WTC11 (cell line): ENCODE data around the gene ZBTB25. TPM values are rescaled to one million over a fixed set of nuclear protein-coding genes. Genes with fewer than 3 reads are reported as not detected.

Experiments used
- ATAC-seq: fragments of 200-7000 bp; cut with Tn5 transposase; 2 replicates; pipeline ENCODE4 v1.10.0; 2021; ENCODE audit warnings: mild to moderate bottlenecking, moderate library complexity
- CTCF ChIA-PET: fragments of 300-600 bp; sonication (Branson Sonifier 250); formaldehyde crosslinking; loops from one replicate; lab custom pipeline; 2021; ENCODE audit warnings: antibody characterized with exemption; lab: Charles Lee
- POLR2A ChIA-PET: fragments of 350-600 bp; sonication (Branson Sonifier 250); formaldehyde crosslinking; loops from one replicate; lab custom pipeline; 2021; ENCODE audit warnings: antibody characterized with exemption; lab: Charles Lee
- DNase-seq: peaks from one replicate; pipeline ENCODE4 v3.0.0; 2021; ENCODE audit warnings: low spot score
- H3K27ac Mint-ChIP-seq: 2 replicates; pipeline ENCODE4 v1.8.0; 2021; ENCODE audit warnings: mixed read lengths
- H3K27me3 Mint-ChIP-seq: 2 replicates; pipeline ENCODE4 v1.8.0; 2021; ENCODE audit warnings: low read depth, mild to moderate bottlenecking, moderate library complexity, mixed read lengths
- H3K36me3 Mint-ChIP-seq: 2 replicates; pipeline ENCODE4 v1.8.0; 2021; ENCODE audit warnings: mixed read lengths
- H3K4me1 Mint-ChIP-seq: 2 replicates; pipeline ENCODE4 v1.8.0; 2022; ENCODE audit warnings: mixed read lengths
- H3K4me3 Mint-ChIP-seq: 2 replicates; pipeline ENCODE4 v1.8.0; 2021; ENCODE audit warnings: mild to moderate bottlenecking, moderate library complexity, mixed read lengths
- H3K9me3 Mint-ChIP-seq: 2 replicates; pipeline ENCODE4 v1.8.0; 2021; ENCODE audit warnings: mixed read lengths
- ATF6 ChIP-seq: sonication (generic); formaldehyde crosslinking; IDR thresholded peaks from 2 replicates; pipeline ENCODE4 v1.8.1; 2023; ENCODE audit warnings: mild to moderate bottlenecking, missing genetic modification reagents
- CBFB ChIP-seq: sonication (generic); formaldehyde crosslinking; IDR thresholded peaks from 2 replicates; pipeline ENCODE4 v1.8.1; 2022; ENCODE audit warnings: mild to moderate bottlenecking, low read depth, missing genetic modification reagents
- FOXK1 ChIP-seq: sonication (generic); formaldehyde crosslinking; IDR thresholded peaks from 2 replicates; pipeline ENCODE4 v1.8.0; 2022; ENCODE audit warnings: mild to moderate bottlenecking, moderate library complexity, missing genetic modification reagents
- HMGXB4 ChIP-seq: sonication (generic); formaldehyde crosslinking; IDR thresholded peaks from 2 replicates; pipeline ENCODE4 v1.8.1; 2023; ENCODE audit warnings: mild to moderate bottlenecking, moderate library complexity, missing genetic modification reagents
- IRF1 ChIP-seq: sonication (generic); formaldehyde crosslinking; IDR thresholded peaks from 2 replicates; pipeline ENCODE4 v1.8.0; 2023; ENCODE audit warnings: missing genetic modification reagents
- IRF2 ChIP-seq: sonication (generic); formaldehyde crosslinking; IDR thresholded peaks from 2 replicates; pipeline ENCODE4 v1.8.0; 2022; ENCODE audit warnings: low read depth, missing genetic modification reagents, borderline replicate concordance
- RORB ChIP-seq: fragments of 250-450 bp; sonication (Bioruptor Pico); IDR thresholded peaks from 2 replicates; pipeline ENCODE4 v1.9.0; 2021; ENCODE audit warnings: mild to moderate bottlenecking
- ZNF121 ChIP-seq: sonication (generic); formaldehyde crosslinking; IDR thresholded peaks from 2 replicates; pipeline ENCODE4 v1.8.0; 2023; ENCODE audit warnings: missing genetic modification reagents
- ZNF263 ChIP-seq: sonication (generic); formaldehyde crosslinking; IDR thresholded peaks from 2 replicates; pipeline ENCODE4 v1.8.1; 2022; ENCODE audit warnings: low read depth, mild to moderate bottlenecking, moderate library complexity, missing genetic modification reagents
- ZNF281 ChIP-seq: sonication (generic); formaldehyde crosslinking; IDR thresholded peaks from 2 replicates; pipeline ENCODE4 v1.8.0; 2023; ENCODE audit warnings: mild to moderate bottlenecking, missing genetic modification reagents
- ZNF396 ChIP-seq: fragments of 250-450 bp; sonication (Bioruptor Pico); IDR thresholded peaks from 2 replicates; pipeline ENCODE4 v1.8.0; 2021; ENCODE audit warnings: mild to moderate bottlenecking, moderate library complexity, borderline replicate concordance
- total RNA-seq: library from RNA; stranded (reverse); gene quantifications from 3 replicates; pipeline ENCODE4 v1.2.3, GENCODE V29; 2021
- TF ChIP-seq, protein P1 (sequence below): sonication (generic); formaldehyde crosslinking; IDR thresholded peaks from 2 replicates; pipeline ENCODE4 v1.8.0; 2023; ENCODE audit warnings: missing genetic modification reagents, mild to moderate bottlenecking, borderline replicate concordance
- TF ChIP-seq, protein P2 (sequence below): sonication (generic); formaldehyde crosslinking; IDR thresholded peaks from 2 replicates; pipeline ENCODE4 v1.8.1; 2022; ENCODE audit warnings: low read depth, mild to moderate bottlenecking, moderate library complexity, missing genetic modification reagents, borderline replicate concordance
- TF ChIP-seq, protein P3 (sequence below): sonication (generic); formaldehyde crosslinking; IDR thresholded peaks from 2 replicates; pipeline ENCODE4 v1.8.1; 2023; ENCODE audit warnings: mild to moderate bottlenecking, missing genetic modification reagents
- TF ChIP-seq, protein P4 (sequence below): sonication (generic); formaldehyde crosslinking; IDR thresholded peaks from 2 replicates; pipeline ENCODE4 v1.8.1; 2022; ENCODE audit warnings: mild to moderate bottlenecking, moderate library complexity, missing genetic modification reagents
- TF ChIP-seq, protein P5 (sequence below): sonication (generic); formaldehyde crosslinking; IDR thresholded peaks from 2 replicates; pipeline ENCODE4 v1.8.0; 2022; ENCODE audit warnings: mild to moderate bottlenecking, missing genetic modification reagents

The ZBTB25 gene
- total RNA-seq, 1 experiment from 2014 or later = 11.9 TPM

DNA sequence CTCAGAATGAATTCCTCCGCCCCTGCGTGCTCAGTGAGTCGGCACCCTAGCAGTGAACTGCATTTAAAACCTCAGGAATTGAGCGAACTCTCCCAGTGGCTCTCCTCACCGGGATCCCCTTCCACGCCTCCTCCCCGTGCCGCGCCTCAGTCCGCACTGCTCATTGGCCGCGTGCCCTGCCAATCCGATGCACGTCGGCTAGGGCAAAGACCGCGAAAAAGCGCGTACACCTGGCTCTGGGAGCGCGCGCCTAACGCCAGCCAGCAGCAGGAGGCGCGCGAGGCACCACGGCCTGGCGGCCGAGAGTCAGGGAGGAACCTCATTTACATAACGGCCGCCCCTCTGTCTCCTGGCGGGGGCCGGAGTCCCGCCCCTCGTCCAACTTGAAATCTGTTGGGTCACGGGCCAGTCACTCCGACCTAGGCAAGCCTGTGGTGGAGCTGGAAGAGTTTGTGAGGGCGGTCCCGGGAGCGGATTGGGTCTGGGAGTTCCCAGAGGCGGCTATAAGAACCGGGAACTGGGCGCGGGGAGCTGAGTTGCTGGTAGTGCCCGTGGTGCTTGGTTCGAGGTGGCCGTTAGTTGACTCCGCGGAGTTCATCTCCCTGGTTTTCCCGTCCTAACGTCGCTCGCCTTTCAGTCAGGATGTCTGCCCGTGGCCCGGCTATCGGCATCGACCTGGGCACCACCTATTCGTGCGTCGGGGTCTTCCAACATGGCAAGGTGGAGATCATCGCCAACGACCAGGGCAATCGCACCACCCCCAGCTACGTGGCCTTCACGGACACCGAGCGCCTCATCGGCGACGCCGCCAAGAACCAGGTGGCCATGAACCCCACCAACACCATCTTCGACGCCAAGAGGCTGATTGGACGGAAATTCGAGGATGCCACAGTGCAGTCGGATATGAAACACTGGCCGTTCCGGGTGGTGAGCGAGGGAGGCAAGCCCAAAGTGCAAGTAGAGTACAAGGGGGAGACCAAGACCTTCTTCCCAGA lies 36.9 kb upstream of the ZBTB25 start, which contains the start of gene HSPA2:
HSPA2 (plus strand) TSS at position 534 of the 995 bp plus-strand sequence; CDS start at position 643, 109 bp downstream.
- peak within 1 kb of the TSS; percentile 94 for H3K4me3 Mint-ChIP-seq
- DNase-seq (peak; percentile 99), ATAC-seq (peak; percentile 93)
- peaks cover 38% of the 10 kb centered on the region for H3K4me1 Mint-ChIP-seq
- peaks cover 25% of the 10 kb centered on the region for H3K36me3 Mint-ChIP-seq
- peaks cover 20% of the 10 kb centered on the region for H3K27me3 Mint-ChIP-seq
- peak within 1 kb of the TSS; percentile 100 for H3K27ac Mint-ChIP-seq
- ChIA-PET POLR2A (interaction anchor here (0.6 to 1.5 kb wide), 16 partner anchors 10 to 283 kb away, joined by 3 to 9 read pairs (median 4); partner anchors contain the start of genes MTHFD1, ZBTB1 and ZBTB25), CTCF (interaction anchor here (0.6 to 1.6 kb wide), 24 partner anchors 8 to 282 kb away, joined by 3 to 19 read pairs (median 3); no protein-coding TSS in a partner anchor)
- H3K9me3 Mint-ChIP-seq = peaks cover 19% of the 10 kb centered on the region
- TF ChIP-seq, protein P1, sequence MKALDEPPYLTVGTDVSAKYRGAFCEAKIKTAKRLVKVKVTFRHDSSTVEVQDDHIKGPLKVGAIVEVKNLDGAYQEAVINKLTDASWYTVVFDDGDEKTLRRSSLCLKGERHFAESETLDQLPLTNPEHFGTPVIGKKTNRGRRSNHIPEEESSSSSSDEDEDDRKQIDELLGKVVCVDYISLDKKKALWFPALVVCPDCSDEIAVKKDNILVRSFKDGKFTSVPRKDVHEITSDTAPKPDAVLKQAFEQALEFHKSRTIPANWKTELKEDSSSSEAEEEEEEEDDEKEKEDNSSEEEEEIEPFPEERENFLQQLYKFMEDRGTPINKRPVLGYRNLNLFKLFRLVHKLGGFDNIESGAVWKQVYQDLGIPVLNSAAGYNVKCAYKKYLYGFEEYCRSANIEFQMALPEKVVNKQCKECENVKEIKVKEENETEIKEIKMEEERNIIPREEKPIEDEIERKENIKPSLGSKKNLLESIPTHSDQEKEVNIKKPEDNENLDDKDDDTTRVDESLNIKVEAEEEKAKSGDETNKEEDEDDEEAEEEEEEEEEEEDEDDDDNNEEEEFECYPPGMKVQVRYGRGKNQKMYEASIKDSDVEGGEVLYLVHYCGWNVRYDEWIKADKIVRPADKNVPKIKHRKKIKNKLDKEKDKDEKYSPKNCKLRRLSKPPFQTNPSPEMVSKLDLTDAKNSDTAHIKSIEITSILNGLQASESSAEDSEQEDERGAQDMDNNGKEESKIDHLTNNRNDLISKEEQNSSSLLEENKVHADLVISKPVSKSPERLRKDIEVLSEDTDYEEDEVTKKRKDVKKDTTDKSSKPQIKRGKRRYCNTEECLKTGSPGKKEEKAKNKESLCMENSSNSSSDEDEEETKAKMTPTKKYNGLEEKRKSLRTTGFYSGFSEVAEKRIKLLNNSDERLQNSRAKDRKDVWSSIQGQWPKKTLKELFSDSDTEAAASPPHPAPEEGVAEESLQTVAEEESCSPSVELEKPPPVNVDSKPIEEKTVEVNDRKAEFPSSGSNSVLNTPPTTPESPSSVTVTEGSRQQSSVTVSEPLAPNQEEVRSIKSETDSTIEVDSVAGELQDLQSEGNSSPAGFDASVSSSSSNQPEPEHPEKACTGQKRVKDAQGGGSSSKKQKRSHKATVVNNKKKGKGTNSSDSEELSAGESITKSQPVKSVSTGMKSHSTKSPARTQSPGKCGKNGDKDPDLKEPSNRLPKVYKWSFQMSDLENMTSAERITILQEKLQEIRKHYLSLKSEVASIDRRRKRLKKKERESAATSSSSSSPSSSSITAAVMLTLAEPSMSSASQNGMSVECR (CRISPR knock-in tag) = no peak
- TF ChIP-seq RORB (CRISPR knock-in tag) (no peak), IRF2 (CRISPR knock-in tag) (no peak), ZNF281 (CRISPR knock-in tag) (0 out of 2 replicates have a peak, but pooled peaks have one; percentile 41), HMGXB4 (CRISPR knock-in tag) (peak; percentile 62), CBFB (CRISPR knock-in tag) (no peak), ZNF396 (CRISPR knock-in tag) (no peak), ZNF121 (CRISPR knock-in tag) (no peak), ATF6 (CRISPR knock-in tag) (no peak), FOXK1 (peak; percentile 35), ZNF263 (CRISPR knock-in tag) (no peak), IRF1 (CRISPR knock-in tag) (no peak)
- TF ChIP-seq, protein P2, sequence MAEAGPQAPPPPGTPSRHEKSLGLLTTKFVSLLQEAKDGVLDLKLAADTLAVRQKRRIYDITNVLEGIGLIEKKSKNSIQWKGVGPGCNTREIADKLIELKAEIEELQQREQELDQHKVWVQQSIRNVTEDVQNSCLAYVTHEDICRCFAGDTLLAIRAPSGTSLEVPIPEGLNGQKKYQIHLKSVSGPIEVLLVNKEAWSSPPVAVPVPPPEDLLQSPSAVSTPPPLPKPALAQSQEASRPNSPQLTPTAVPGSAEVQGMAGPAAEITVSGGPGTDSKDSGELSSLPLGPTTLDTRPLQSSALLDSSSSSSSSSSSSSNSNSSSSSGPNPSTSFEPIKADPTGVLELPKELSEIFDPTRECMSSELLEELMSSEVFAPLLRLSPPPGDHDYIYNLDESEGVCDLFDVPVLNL (CRISPR knock-in tag) = no peak
- TF ChIP-seq, protein P3, sequence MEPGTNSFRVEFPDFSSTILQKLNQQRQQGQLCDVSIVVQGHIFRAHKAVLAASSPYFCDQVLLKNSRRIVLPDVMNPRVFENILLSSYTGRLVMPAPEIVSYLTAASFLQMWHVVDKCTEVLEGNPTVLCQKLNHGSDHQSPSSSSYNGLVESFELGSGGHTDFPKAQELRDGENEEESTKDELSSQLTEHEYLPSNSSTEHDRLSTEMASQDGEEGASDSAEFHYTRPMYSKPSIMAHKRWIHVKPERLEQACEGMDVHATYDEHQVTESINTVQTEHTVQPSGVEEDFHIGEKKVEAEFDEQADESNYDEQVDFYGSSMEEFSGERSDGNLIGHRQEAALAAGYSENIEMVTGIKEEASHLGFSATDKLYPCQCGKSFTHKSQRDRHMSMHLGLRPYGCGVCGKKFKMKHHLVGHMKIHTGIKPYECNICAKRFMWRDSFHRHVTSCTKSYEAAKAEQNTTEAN (CRISPR knock-in tag) = no peak
- TF ChIP-seq, protein P4, sequence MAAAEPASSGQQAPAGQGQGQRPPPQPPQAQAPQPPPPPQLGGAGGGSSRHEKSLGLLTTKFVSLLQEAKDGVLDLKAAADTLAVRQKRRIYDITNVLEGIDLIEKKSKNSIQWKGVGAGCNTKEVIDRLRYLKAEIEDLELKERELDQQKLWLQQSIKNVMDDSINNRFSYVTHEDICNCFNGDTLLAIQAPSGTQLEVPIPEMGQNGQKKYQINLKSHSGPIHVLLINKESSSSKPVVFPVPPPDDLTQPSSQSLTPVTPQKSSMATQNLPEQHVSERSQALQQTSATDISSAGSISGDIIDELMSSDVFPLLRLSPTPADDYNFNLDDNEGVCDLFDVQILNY (CRISPR knock-in tag) = peak; percentile 96
- TF ChIP-seq, protein P5, sequence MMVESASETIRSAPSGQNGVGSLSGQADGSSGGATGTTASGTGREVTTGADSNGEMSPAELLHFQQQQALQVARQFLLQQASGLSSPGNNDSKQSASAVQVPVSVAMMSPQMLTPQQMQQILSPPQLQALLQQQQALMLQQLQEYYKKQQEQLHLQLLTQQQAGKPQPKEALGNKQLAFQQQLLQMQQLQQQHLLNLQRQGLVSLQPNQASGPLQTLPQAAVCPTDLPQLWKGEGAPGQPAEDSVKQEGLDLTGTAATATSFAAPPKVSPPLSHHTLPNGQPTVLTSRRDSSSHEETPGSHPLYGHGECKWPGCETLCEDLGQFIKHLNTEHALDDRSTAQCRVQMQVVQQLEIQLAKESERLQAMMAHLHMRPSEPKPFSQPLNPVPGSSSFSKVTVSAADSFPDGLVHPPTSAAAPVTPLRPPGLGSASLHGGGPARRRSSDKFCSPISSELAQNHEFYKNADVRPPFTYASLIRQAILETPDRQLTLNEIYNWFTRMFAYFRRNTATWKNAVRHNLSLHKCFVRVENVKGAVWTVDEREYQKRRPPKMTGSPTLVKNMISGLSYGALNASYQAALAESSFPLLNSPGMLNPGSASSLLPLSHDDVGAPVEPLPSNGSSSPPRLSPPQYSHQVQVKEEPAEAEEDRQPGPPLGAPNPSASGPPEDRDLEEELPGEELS = peak; percentile 62; the same call in 1 of the 2 replicates
